ENCODE results near the gene TFAP2A.
A peak's percentile ranks its signal among the peaks of the same experiment; 100 is the strongest.

TFAP2A gene

GRCh38 chr6:10441004-10441654 is 26.3 kb upstream of the TFAP2A start:
- no peak for DNase-seq (ENCODE audit: insufficient read length, low spot score)
- no peak for TF ChIP-seq CTCF (IDR thresholded peaks at IDR 0.05; ENCODE audit: insufficient read depth, missing control alignments)
- FAIRE-seq, result no peak

- no peak for FAIRE-seq
- TF ChIP-seq CTCF (IDR thresholded peaks at IDR 0.05; ENCODE audit: insufficient read depth, missing control alignments), result no peak
- DNase-seq (ENCODE audit: insufficient read length, low spot score), result no peak
These were observed 23.0 kb upstream of the TFAP2A start for GRCh38 chr6:10437891-10438290.

- FAIRE-seq, result no peak
- no peak for DNase-seq (ENCODE audit: insufficient read length, low spot score)
- no peak for TF ChIP-seq CTCF (IDR thresholded peaks at IDR 0.05; ENCODE audit: insufficient read depth, missing control alignments)
These were observed 19.4 kb upstream of the TFAP2A start for GRCh38 chr6:10434235-10434634.

GRCh38 chr6:10433322-10433721 is 18.4 kb upstream of the TFAP2A start:
- no peak for TF ChIP-seq CTCF (IDR thresholded peaks at IDR 0.05; ENCODE audit: insufficient read depth, missing control alignments)
- DNase-seq (ENCODE audit: insufficient read length, low spot score) (no peak), FAIRE-seq (no peak)

- no peak for TF ChIP-seq CTCF (IDR thresholded peaks at IDR 0.05; ENCODE audit: insufficient read depth, missing control alignments)
- DNase-seq (ENCODE audit: insufficient read length, low spot score) (no peak), FAIRE-seq (no peak)
These were observed 16.7 kb upstream of the TFAP2A start for GRCh38 chr6:10431423-10432164.

- FAIRE-seq (no peak), DNase-seq (ENCODE audit: insufficient read length, low spot score) (no peak)
- peak; percentile 65 for TF ChIP-seq CTCF (IDR thresholded peaks at IDR 0.05; ENCODE audit: insufficient read depth, missing control alignments)
These were observed 15.0 kb upstream of the TFAP2A start for GRCh38 chr6:10429638-10430427.
